Measurements from ENCODE around the gene GPR15. TPM values are rescaled to one million over a fixed set of nuclear protein-coding genes. Genes with fewer than 3 reads are reported as not detected.

The GPR15 gene
- total RNA-seq (2014; rRNA removed; shearing (Covaris generic)) (not detected in 2 replicates), polyA plus RNA-seq (2016; fragmentation: Nextera tagmentation; extraction: Ambion mirVana) (0.35 TPM in 1 of 2 replicates, not detected in the other)
- long read RNA-seq = 0 reads

GRCh38 chr3:98531622-98532274 is at the start of gene GPR15:
Gene GPR15 (plus strand): TSS chr3:98531978. CDS start chr3:98532034, 56 bp downstream.
- Histone ChIP-seq H3K4me1 (ENCODE audit: insufficient read depth) (no peaks in the 10 kb centered on the region), H3K4me3 (no peak within 1 kb of the TSS), H3K27me3 (ENCODE audit: insufficient read depth) (no peaks in the 10 kb centered on the region), H3K27ac (ENCODE audit: low read depth) (no peak within 1 kb of the TSS), H3K4me2 (no peak within 1 kb of the TSS), H4K20me1 (replicated peaks; ENCODE audit: insufficient read depth) (no peaks in the 10 kb centered on the region), H3K36me3 (ENCODE audit: insufficient read depth) (no peaks in the 10 kb centered on the region), H3F3A (replicated peaks; ENCODE audit: low read depth) (no peaks in the 10 kb centered on the region), H3K79me2 (replicated peaks; ENCODE audit: insufficient read depth) (no peaks in the 10 kb centered on the region), H3K9me2 (ENCODE audit: insufficient read depth) (no peaks in the 10 kb centered on the region), H2AFZ (peak within 1 kb of the TSS; percentile 52; the same call in 1 of the 2 replicates)
- Mint-ChIP-seq H3K4me3 (no peak within 1 kb of the TSS), H3K27ac (no peak within 1 kb of the TSS), H3K27me3 (ENCODE audit: insufficient read depth, low read depth, poor library complexity) (peaks cover 2% of the 10 kb centered on the region), H3K36me3 (ENCODE audit: low read depth) (no peaks in the 10 kb centered on the region), H3K9me3 (no peaks in the 10 kb centered on the region), H3K4me1 (peaks cover 3% of the 10 kb centered on the region; the same call in 2 of the 3 replicates)
- ATAC-seq (no peak), DNase-seq (ENCODE audit: low spot score) (no peak)
- no peak for TF ChIP-seq ETS1 (IDR thresholded peaks at IDR 0.05)
- TF ChIP-seq POLR2AphosphoS5 (IDR thresholded peaks at IDR 0.05; ENCODE audit: low read depth) = no peak
- TF ChIP-seq ZNF331 (CRISPR knock-in tag; IDR thresholded peaks at IDR 0.05; ENCODE audit: low read depth) = no peak

- no peak for DNase-seq (ENCODE audit: low spot score)
- no peaks in the 10 kb centered on the region for H3K4me1 Mint-ChIP-seq
- peaks cover 35% of the 10 kb centered on the region for H3K9me3 Mint-ChIP-seq
- H4K20me1 ChIP-seq (replicated peaks; ENCODE audit: insufficient read depth) = no peaks in the 10 kb centered on the region
- H3K36me3 Mint-ChIP-seq (ENCODE audit: low read depth) = no peaks in the 10 kb centered on the region
- H3K9me2 ChIP-seq (ENCODE audit: insufficient read depth) = peaks cover 4% of the 10 kb centered on the region; the same call in 1 of the 2 replicates
- ATAC-seq = no peak
- H3K4me2 ChIP-seq = no peak overlapping the region
- no peak overlapping the region for H3K4me3 ChIP-seq
- no peaks in the 10 kb centered on the region for H3K79me2 ChIP-seq (replicated peaks; ENCODE audit: insufficient read depth)
- peak overlapping the region; percentile 91 for H2AFZ ChIP-seq
- no peaks in the 10 kb centered on the region for H3F3A ChIP-seq (replicated peaks; ENCODE audit: low read depth)
- no peaks in the 10 kb centered on the region for H3K27me3 ChIP-seq (ENCODE audit: insufficient read depth)
- no peak overlapping the region for H3K27ac ChIP-seq (ENCODE audit: low read depth)
- H3K27me3 Mint-ChIP-seq (ENCODE audit: insufficient read depth, low read depth, poor library complexity) = peaks cover 3% of the 10 kb centered on the region
- no peak overlapping the region for H3K4me3 Mint-ChIP-seq
- H3K4me1 ChIP-seq (ENCODE audit: insufficient read depth) = no peaks in the 10 kb centered on the region
- H3K27ac Mint-ChIP-seq = no peak overlapping the region
- H3K36me3 ChIP-seq (ENCODE audit: insufficient read depth) = no peaks in the 10 kb centered on the region; the same call in 1 of the 2 replicates
- TF ChIP-seq ZNF331 (CRISPR knock-in tag; IDR thresholded peaks at IDR 0.05; ENCODE audit: low read depth) (no peak), JUNB (IDR thresholded peaks at IDR 0.05; ENCODE audit: unreplicated experiment) (no peak), POLR2AphosphoS5 (IDR thresholded peaks at IDR 0.05; ENCODE audit: low read depth) (no peak), ZNF462 (CRISPR knock-in tag; IDR thresholded peaks at IDR 0.05) (no peak), REST (IDR thresholded peaks at IDR 0.05; ENCODE audit: unreplicated experiment) (no peak), ZNF114 (CRISPR knock-in tag; IDR thresholded peaks at IDR 0.05) (no peak), NANOG (IDR thresholded peaks at IDR 0.05; ENCODE audit: borderline replicate concordance) (no peak)
Observed at GRCh38 chr3:98482717-98483482, 48.9 kb upstream of the GPR15 start.
